Left forelimb (tissue), 1 donor: ENCODE measurements around the gene CREB3.

Source experiments
- DNase-seq: peaks from one replicate; pipeline ENCODE4 v3.0.0-alpha.2; 2018; ENCODE audit warnings: low spot score

The CREB3 gene

GRCh38 chr9:35727676-35728040 is 4.8 kb upstream of the CREB3 start:
- no peak for DNase-seq

DNA sequence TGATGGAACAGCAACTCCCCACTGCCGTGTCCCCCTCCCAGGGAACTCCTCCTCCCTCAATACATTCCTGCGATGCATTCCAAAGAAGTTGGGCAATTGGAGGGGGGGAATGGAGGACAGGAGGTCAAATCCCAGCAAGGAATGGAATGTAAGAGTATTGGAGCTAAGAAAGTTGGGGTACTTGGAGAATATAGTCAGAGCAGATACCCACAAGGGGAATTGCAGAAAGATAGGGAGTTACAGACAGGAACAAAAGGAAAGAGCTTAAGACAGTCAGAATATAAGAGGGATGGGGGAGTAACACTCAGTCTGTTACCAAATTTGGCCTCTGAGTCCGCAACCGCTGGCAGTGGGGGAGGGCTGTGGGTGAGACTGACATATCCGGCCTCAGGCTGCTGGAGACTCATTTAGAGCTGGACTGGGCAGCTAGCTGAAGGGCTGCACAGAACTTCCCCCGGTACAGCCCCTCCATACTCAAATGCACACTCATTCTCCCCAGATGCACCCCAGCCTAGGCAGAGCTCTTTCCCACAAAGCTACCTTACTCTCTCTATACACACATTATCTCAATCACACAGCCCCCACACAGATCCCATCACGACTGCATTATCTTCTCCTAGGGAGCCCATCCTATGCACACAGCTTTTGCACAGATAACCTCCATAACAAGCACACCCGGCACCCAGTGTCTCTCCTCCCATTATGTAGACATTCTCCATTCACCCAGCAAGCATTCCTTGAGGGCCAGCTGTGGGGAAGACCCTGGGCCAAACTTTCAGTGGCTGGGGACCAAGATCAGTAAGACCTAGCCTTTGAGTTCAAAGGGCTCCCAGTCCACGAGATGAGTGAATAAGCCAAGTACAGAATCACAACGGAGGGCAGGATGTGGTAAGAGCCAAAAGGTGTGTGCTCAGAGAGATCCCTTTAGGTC is 4.2 kb upstream of the CREB3 start:
- DNase-seq, result no peak

DNA sequence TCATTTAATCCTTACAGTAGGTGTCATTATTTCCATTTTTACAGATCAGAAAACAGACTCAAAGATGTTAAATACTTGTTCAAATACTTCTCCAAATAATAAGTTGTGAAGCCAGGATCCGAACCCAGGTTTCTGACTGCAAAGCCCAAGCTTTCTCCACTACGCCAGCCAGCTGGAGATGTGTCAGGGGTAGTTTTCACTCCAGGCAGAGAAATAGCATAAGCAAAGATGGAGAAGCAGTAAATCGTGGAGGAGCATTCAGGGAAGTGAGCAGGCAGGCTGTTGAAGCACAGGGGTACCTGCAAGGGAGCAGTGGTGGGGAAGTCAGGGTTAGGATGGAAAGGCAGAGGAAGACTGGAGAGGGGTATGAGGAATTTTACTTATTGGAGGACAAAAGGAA is 3.4 kb upstream of the CREB3 start:
- DNase-seq, result no peak

DNA sequence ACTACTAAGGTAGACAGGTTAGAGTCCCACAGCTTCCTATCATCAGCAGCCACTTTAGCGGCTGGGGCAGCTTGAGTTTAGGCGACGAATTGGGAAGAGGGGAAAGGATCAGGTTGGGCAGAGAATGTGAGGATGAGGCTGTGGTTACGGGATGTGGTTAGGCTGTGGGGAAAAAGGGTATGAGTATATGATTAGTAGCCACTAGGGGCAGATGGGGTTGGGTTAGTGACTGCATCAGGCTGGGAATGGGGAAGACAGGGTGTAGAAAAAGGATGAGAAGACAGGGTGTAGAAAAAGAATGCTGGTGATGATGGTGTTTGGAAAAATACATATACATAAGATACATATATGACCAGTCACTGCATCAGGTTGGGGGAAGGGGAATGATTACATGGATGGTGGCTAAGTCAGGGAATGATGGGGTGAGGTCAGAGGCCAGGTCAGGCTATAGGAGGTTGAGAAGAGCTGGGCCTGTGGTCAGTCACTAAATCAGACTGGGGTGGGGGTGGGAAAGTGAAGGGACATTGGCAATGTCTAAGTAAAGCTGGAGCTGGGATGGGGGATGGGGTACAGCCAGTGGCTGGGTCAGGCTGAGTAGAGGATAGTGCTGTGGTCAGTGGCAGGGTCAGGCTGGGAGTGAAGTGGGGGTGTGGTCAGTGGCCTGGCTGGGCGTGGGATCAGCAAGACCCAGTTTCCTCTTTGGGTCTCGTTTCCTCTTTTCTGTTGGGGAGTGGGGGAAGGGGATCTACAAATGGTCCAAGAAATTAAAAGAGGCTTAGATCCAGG is 2.6 kb upstream of the CREB3 start:
- no peak for DNase-seq

DNA sequence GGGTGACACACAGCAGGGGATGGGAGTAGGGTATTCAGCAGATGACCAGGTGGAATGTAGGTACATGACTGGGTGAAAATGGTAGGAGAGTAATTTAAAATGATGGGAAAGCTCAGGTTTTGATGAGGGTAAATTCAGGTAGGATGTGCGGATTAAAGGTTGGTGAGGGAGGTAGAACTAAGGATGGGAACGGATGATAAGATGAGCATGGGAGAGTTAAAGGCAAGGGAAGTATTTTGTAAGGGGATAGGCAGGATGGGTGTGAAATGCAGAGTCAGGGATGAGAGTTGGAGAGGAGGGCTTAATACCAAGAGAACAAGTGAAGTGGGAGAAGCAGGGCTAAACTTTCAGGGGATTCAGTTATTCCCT is 2.0 kb upstream of the CREB3 start:
- DNase-seq, result no peak

DNA sequence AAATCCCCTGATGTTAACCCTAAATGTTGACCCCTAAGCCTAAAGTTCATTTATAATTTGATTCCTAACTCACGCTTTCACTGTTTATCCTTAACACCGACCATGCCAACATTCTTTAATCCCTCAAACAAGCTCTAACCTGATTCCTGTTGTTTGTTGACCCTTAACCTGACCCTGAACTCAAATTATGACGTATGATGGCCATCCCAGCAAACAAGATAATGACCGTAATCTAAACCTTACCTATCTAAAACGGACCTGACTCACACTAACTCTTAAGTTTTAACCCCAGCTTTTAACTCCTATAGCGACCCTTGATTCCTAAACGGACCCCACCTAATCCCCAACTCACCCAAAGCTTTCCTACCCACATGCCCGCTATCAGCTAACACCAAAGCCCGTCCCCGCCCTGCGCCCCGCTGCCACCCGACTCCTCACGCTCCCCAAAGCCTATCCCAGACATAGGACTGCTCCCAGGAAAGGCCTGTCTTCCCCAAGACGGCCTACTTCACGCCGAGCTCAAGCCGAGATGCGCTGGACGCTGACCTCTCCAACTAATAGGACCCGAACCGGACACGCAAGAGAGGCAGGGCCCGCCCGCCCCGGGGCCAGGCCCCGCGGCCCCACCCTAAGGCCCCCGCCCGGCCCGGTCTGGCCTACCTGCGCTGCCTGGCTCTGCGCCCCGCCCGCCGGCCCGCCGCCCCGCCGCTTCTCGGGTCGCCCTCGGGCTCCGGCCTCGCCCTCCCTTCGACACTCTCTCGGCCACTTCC is 866 bp upstream of the CREB3 start:
- DNase-seq, result no peak

DNA sequence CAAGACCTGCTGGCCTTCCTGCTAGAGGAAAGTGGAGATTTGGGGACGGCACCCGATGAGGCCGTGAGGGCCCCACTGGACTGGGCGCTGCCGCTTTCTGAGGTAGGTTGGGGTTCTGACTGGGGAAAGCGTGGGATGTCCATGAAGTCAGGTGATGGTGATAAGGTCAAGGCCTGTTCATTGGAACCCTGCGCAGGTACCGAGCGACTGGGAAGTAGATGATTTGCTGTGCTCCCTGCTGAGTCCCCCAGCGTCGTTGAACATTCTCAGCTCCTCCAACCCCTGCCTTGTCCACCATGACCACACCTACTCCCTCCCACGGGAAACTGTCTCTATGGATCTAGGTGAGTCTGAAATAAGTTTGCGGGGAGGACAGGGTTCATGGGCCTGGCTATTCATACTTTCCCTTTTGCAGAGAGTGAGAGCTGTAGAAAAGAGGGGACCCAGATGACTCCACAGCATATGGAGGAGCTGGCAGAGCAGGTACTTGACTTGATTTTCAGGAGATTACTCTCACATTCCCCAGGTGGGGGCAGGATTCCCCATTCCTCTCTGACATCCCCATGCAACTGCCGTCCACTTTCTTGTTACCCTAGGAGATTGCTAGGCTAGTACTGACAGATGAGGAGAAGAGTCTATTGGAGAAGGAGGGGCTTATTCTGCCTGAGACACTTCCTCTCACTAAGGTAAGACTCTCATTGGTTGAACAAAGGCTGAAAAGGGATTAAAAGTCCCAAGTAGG is 505 bp downstream of the CREB3 start:
- no peak for DNase-seq

DNA sequence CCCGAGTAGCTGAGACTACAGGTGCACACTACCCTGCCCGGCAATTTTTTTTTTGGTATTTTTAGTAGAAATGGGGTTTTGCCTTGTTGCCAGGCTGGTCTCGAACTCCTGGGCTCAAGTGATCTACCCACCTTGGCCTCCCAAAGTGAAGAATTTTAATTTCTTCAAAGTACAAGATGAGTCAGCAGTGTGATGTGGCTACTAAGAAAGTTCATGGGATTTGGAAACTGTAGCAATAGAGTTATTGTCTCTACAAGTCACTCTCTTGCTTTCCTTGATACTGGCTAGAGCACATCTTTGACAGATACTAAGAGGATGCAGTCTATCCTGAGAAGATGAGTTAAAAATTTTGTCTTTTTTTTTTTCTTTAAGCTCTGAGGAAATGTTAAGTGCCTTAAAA is 1.6 kb downstream of the CREB3 start:
- DNase-seq, result no peak

DNA sequence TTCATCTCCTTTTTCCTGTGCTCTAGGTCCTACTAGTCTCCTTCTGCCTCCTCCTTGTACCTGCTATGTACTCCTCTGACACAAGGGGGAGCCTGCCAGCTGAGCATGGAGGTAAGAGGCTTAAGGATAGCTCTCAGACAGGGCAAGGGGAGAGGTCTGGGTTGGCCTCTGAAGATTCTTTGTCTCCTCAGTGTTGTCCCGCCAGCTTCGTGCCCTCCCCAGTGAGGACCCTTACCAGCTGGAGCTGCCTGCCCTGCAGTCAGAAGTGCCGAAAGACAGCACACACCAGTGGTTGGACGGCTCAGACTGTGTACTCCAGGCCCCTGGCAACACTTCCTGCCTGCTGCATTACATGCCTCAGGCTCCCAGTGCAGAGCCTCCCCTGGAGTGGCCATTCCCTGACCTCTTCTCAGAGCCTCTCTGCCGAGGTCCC is 3.8 kb downstream of the CREB3 start:
- DNase-seq, result no peak

- no peak for DNase-seq
Measured at GRCh38 chr9:35737143-35737542, 4.7 kb downstream of the CREB3 start.

GRCh38 chr9:35738186-35738585 is 5.7 kb downstream of the CREB3 start:
- DNase-seq, result no peak

- no peak for DNase-seq
Measured at GRCh38 chr9:35738924-35739323, 6.5 kb downstream of the CREB3 start.

- DNase-seq, result no peak
Measured at GRCh38 chr9:35740243-35740642, 7.8 kb downstream of the CREB3 start.

DNA sequence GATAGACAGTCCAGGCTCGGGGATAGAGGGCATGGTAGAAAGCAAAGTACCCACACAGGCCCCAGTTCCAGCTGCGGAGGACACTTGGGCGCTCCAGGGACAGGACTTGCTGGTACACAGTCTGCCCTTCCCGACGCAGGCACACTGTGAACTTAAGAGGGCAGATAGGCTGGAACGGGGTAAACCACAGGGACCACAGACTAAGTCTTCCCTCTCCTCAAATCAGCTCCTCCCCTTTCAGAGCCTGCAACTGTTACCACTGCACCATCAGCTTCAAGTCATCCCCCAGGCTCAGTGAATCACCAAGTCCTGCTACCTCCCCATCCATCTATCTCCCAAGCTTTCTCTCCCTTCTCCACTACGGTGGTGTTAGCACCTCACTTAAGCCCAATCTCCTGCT is 9.3 kb downstream of the CREB3 start:
- no peak for DNase-seq

DNA sequence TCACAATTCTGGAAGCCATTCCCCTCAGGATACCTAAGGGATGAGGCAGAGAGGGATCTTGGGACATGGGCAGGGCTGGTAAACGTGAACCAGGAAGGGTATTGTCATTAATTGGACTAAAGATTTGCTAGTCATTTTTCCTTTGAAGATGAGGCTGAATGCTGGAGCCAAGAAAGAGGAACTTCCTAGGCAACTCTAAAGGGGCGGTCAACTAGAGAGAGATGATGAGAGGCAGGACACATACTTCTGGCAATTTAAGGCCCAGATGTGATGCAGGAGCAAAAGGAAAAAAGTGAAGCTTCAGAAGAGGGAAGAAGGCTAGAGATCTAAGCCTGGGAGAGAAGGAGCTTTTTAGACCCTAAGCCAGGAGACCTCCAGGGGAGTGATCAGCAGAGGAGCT is 11.0 kb downstream of the CREB3 start:
- no peak for DNase-seq

- DNase-seq, result no peak
Measured at GRCh38 chr9:35743880-35744518, 11.5 kb downstream of the CREB3 start.

- DNase-seq, result no peak
Measured at GRCh38 chr9:35745569-35745968, 13.1 kb downstream of the CREB3 start.

DNA sequence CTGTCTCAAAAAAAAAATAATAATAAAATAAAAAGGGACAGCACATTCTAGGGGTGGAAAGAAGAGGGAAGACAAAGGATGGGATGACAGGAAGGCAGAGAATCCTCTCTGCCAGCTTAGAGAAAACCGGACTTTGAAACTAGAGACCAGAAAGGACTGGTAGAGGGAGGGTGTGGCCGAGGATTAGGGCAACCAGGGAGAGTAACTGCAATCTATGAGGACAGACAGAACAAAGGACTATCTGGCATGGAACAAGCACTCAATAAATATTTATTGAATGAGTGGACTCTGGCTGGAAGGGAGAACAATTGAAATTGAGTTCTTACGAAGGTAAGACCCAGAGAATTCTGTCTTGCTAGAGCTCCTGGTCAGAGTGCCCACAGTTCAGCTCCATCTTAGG is 14.1 kb downstream of the CREB3 start:
- no peak for DNase-seq

GRCh38 chr9:35748242-35748857 is 15.9 kb downstream of the CREB3 start:
- no peak for DNase-seq

- DNase-seq, result peak; percentile 88
Measured at GRCh38 chr9:35748858-35749514, 16.5 kb downstream of the CREB3 start, which contains the start of the genes GBA2 and RGP1. Gene GBA2, minus strand, starts transcription at chr9:35749228. Its CDS starts 524 bp downstream, at chr9:35748704. Gene RGP1, plus strand, starts transcription at chr9:35749287. Its CDS starts 469 bp downstream, at chr9:35749756.
